HG02970 (cell line): ENCODE measurements around the gene GBX2.
"Not testable (repeated sequence)": the region's sequence is repeated elsewhere in the genome, so short reads cannot be mapped to it uniquely, and the experiment has no call there.

Source experiments
- ATAC-seq: cut with Tn5 transposase; IDR thresholded peaks from one replicate; pipeline ENCODE4 v1.9.1; 2021; ENCODE audit warnings: mild to moderate bottlenecking, moderate library complexity, moderate number of reproducible peaks; ENCODE audit not compliant: unreplicated experiment, low FRiP score

GBX2 gene

GRCh38 chr2:236157815-236158498 lies 10.2 kb downstream of the GBX2 start:
- ATAC-seq: no peak

GRCh38 chr2:236157366-236157765 lies 10.8 kb downstream of the GBX2 start:
- no peak for ATAC-seq

GRCh38 chr2:236156860-236157194 lies 11.4 kb downstream of the GBX2 start:
- no peak for ATAC-seq

- no peak for ATAC-seq
Observed at GRCh38 chr2:236156095-236156859, 11.9 kb downstream of the GBX2 start.

- no peak for ATAC-seq
Observed at GRCh38 chr2:236155406-236155805, 12.8 kb downstream of the GBX2 start.

- ATAC-seq: no peak
Observed at GRCh38 chr2:236146436-236146835, 21.8 kb downstream of the GBX2 start.

GRCh38 chr2:236143811-236144210 lies 24.4 kb downstream of the GBX2 start:
- no peak for ATAC-seq

- ATAC-seq: not testable (repeated sequence)
Observed at GRCh38 chr2:236141616-236142015, 26.6 kb downstream of the GBX2 start.

- no peak for ATAC-seq
Observed at GRCh38 chr2:236137066-236137465, 31.1 kb downstream of the GBX2 start.

GRCh38 chr2:236136538-236136937 lies 31.6 kb downstream of the GBX2 start:
- no peak for ATAC-seq

GRCh38 chr2:236133410-236134012 lies 34.7 kb downstream of the GBX2 start:
- no peak for ATAC-seq

- ATAC-seq: no peak
Observed at GRCh38 chr2:236131073-236131692, 37.0 kb downstream of the GBX2 start.

GRCh38 chr2:236130349-236130998 lies 37.7 kb downstream of the GBX2 start:
- no peak for ATAC-seq

- no peak for ATAC-seq
Observed at GRCh38 chr2:236129935-236130334, 38.3 kb downstream of the GBX2 start.

- ATAC-seq: no peak
Observed at GRCh38 chr2:236128321-236128720, 39.9 kb downstream of the GBX2 start.

- ATAC-seq: no peak
Observed at GRCh38 chr2:236127010-236127409, 41.2 kb downstream of the GBX2 start.

- no peak for ATAC-seq
Observed at GRCh38 chr2:236125541-236125940, 42.6 kb downstream of the GBX2 start.

- ATAC-seq: no peak
Observed at GRCh38 chr2:236124182-236124893, 43.8 kb downstream of the GBX2 start.

- no peak for ATAC-seq
Observed at GRCh38 chr2:236123716-236124115, 44.5 kb downstream of the GBX2 start.

GRCh38 chr2:236122236-236122635 lies 46.0 kb downstream of the GBX2 start:
- ATAC-seq: no peak
